HepG2 (cell line): ENCODE measurements around the gene KIF19. TPM values are rescaled to one million over a fixed set of nuclear protein-coding genes. Genes with fewer than 3 reads are reported as not detected.

Experiments
- ATAC-seq: fragments of 200-7000 bp; cut with Tn5 transposase; 3 replicates; pipeline ENCODE4 v1.9.1; 2020; ENCODE audit warnings: mild to moderate bottlenecking, moderate library complexity
- BruUV-seq: library from RNA; stranded (reverse); fragments of 400-500 nt; replicated peaks from 2 replicates; lab custom pipeline; 2021; lab: Mats Ljungman, UMichigan
- CTCF ChIA-PET: fragments of 300-600 bp; formaldehyde crosslinking; extraction: SDS; loops from one replicate; lab custom pipeline; 2021; ENCODE audit warnings: low total read pairs, inconsistent platforms, low intra/inter-chr PET ratio; lab: Yijun Ruan, JAX
- POLR2A ChIA-PET: fragments of 350-600 bp; sonication (Branson Sonifier 250); formaldehyde crosslinking; loops from one replicate; lab custom pipeline; 2020; ENCODE audit warnings: antibody characterized with exemption, inconsistent platforms; lab: Yijun Ruan, JAX
- DNase-seq: peaks from one replicate; pipeline ENCODE4 v3.0.0-alpha.2; 2015; ENCODE audit warnings: low spot score
- FAIRE-seq: peaks from 3 replicates; lab custom pipeline; 2011; peaks lifted over from hg19 to GRCh38; lab: Jason Lieb, UNC
- H2AFZ ChIP-seq: one replicate; pipeline ENCODE4 v1.6.1; 2011; ENCODE audit warnings: low read length, inconsistent platforms
- H3K27ac ChIP-seq: fragments of 300-600 bp; 3 replicates; pipeline ENCODE4 v1.8.0; 2011; ENCODE audit warnings: mixed run types, mild to moderate bottlenecking, mixed read lengths, low read length, inconsistent platforms; ENCODE audit not compliant: insufficient read depth; ENCODE audit errors: extremely low read length
- H3K27me3 ChIP-seq, 2 experiments: fragments of 200-600 bp in 1 of 2; 2 replicates in 1 of 2; 3 replicates in 1 of 2; pipeline versions ENCODE4 v1.6.0 to v1.8.0; 2011; ENCODE audit warnings: low read length in 2 of 2, mild to moderate bottlenecking in 2 of 2, moderate library complexity in 2 of 2, inconsistent platforms in 1 of 2; ENCODE audit not compliant: insufficient read depth in 2 of 2, control insufficient read depth in 1 of 2
- H3K36me3 ChIP-seq, 2 experiments: fragments of 200-600 bp in 1 of 2; replicated peaks in 1 of 2; 2 replicates in 1 of 2; 3 replicates in 1 of 2; pipeline versions ENCODE4 v1.5.1 to v1.8.0; 2011; ENCODE audit warnings: low read length in 2 of 2, inconsistent platforms in 1 of 2; ENCODE audit not compliant: insufficient read depth in 2 of 2, control insufficient read depth in 1 of 2
- H3K4me1 ChIP-seq: 2 replicates; pipeline ENCODE4 v1.5.1; 2012; ENCODE audit warnings: low read length, inconsistent platforms; ENCODE audit not compliant: insufficient read depth
- H3K4me2 ChIP-seq: 2 replicates; pipeline ENCODE4 v1.6.0; 2011; ENCODE audit warnings: low read depth, low read length, inconsistent platforms
- H3K4me3 ChIP-seq, 3 experiments: fragments of 200-600 bp in 1 of 3; sonication (generic), shearing (Covaris generic) in 1 of 3; replicated peaks in 1 of 3; 2 replicates each; pipeline ENCODE4 v1.5.1; 2011 to 2016; ENCODE audit warnings: low read length in 3 of 3, inconsistent platforms in 2 of 3, low read depth in 2 of 3, mild to moderate bottlenecking in 2 of 3, control low read depth in 1 of 3, mixed read lengths in 1 of 3; ENCODE audit not compliant: insufficient read depth in 1 of 3
- H3K79me2 ChIP-seq: one replicate; pipeline ENCODE4 v1.6.1; 2011; ENCODE audit warnings: low read length, inconsistent platforms; ENCODE audit not compliant: insufficient read depth
- H3K9ac ChIP-seq: 2 replicates; pipeline ENCODE4 v1.6.0; 2011; ENCODE audit warnings: mild to moderate bottlenecking, low read depth, low read length, inconsistent platforms; ENCODE audit not compliant: insufficient read depth
- H3K9me3 ChIP-seq: 2 replicates; pipeline ENCODE4 v1.5.1; 2012; ENCODE audit warnings: mild to moderate bottlenecking, low read length
- H4K20me1 ChIP-seq: 2 replicates; pipeline ENCODE4 v1.6.0; 2011; ENCODE audit warnings: inconsistent platforms, mild to moderate bottlenecking, low read length, moderate library complexity; ENCODE audit not compliant: insufficient read depth
- CREB1 ChIP-seq, 2 experiments: fragments of 450-650 bp in 1 of 2; IDR thresholded peaks; 2 replicates each; pipeline ENCODE4 v1.6.1; 2016 to 2017; ENCODE audit warnings: control low read depth in 1 of 2, mild to moderate bottlenecking in 1 of 2, missing compliant biosample characterization in 1 of 2, missing genetic modification characterization in 1 of 2
- E2F5 ChIP-seq: sonication (generic); formaldehyde crosslinking; conservative IDR thresholded peaks from 2 replicates; pipeline ENCODE4 v1.4.0; 2020; ENCODE audit warnings: missing genetic modification reagents
- ZC3H4 ChIP-seq: sonication (generic); formaldehyde crosslinking; IDR thresholded peaks from 2 replicates; pipeline ENCODE4 v1.4.0; 2020; ENCODE audit warnings: missing genetic modification reagents, borderline replicate concordance
- ZNF761 ChIP-seq: sonication (generic); formaldehyde crosslinking; conservative IDR thresholded peaks from 2 replicates; pipeline ENCODE4 v1.4.0; 2020; ENCODE audit warnings: mild to moderate bottlenecking, missing genetic modification reagents
- WGBS: methylation state at CpG from one replicate; pipeline ENCODE4 v1.1.6; 2017; ENCODE audit warnings: low lambda C conversion rate; 5-methylcytosine and 5-hydroxymethylcytosine counted together
- in situ Hi-C: cut with HindIII; loops from 2 replicates; pipeline ENCODE4 v1.10.0; 2017; ENCODE audit warnings: low pct_unique_long_range_greater_than_20kb; ENCODE audit not compliant: extremely low pct_ligation_motif_present
- intact Hi-C: fragments of 100-400 bp; cut with micrococcal nuclease; formaldehyde crosslinking; loops from one replicate; pipeline ENCODE4 v1.10.0; 2022; ENCODE audit not compliant: unreplicated experiment
- polyA plus RNA-seq, 8 experiments: library from polyadenylated mRNA; depleted of rRNA in 3 of 8; stranded (reverse) in 7 of 8; unstranded in 1 of 8; fragments of >200 nt; fragmentation: Illumina TruSeq in 4 of 8; extraction: Trizol in 4 of 8; gene quantifications; 2 replicates each; pipeline versions ENCODE4 v1.2.1 to v1.2.3, GENCODE V29; 2011 to 2016; ENCODE audit warnings: low read depth in 4 of 8, missing spikeins in 1 of 8, mixed read lengths in 1 of 8; ENCODE audit not compliant: insufficient read depth in 1 of 8
- total RNA-seq, 5 experiments: library from RNA; depleted of rRNA; stranded (reverse); fragments of >200 nt; fragmentation: Illumina TruSeq; extraction: Trizol; gene quantifications; 2 replicates each; pipeline ENCODE4 v1.2.3, GENCODE V29; 2016; ENCODE audit warnings: low read depth in 1 of 5

KIF19 gene
- total and polyA plus RNA-seq, 2 of the 13 experiments (the other 11 are each of a cell fraction or from before 2014, with no cell fraction given), result not detected

GRCh38 chr17:74362810-74363498 lies 36.9 kb downstream of the KIF19 start (continued):
- TF ChIP-seq ZC3H4 (no peak), E2F5 (no peak)

- Histone ChIP-seq H3K4me3 (no peak within 1 kb of the TSS), H3K27me3 (peaks cover 3 to 53% of the 10 kb centered on the region in 2 experiments; a peak in 4 of 5 replicates), H3K27ac (no peak within 1 kb of the TSS), H3K79me2 (no peaks in the 10 kb centered on the region), H3K4me2 (no peak within 1 kb of the TSS), H4K20me1 (no peaks in the 10 kb centered on the region), H3K9ac (no peak within 1 kb of the TSS), H2AFZ (no peak within 1 kb of the TSS), H3K4me1 (no peaks in the 10 kb centered on the region), H3K36me3 (no peaks in the 10 kb centered on the region), H3K9me3 (no peaks in the 10 kb centered on the region)
- no TSS peak for BruUV-seq
- TF ChIP-seq ZNF761 (CRISPR knock-in tag) (no peak), CREB1 (IDR thresholded peaks at IDR 0.05) (peak; percentile 57; the same call in 1 of the 2 replicates), CREB1 (CRISPR knock-in tag; IDR thresholded peaks at IDR 0.05) (no peak)
- intact Hi-C loops, result loop anchor here (5.0 kb wide), 1 partner anchor 165 kb away; the partner anchor contains the start of gene CD300LB
- in situ Hi-C loops, result no loop called here
- ATAC-seq, result no peak
- CTCF ChIA-PET, result interaction anchor here (1.3 to 3.8 kb wide), 2 partner anchors 12 to 126 kb away, joined by 4 to 29 read pairs; no protein-coding TSS in a partner anchor
- POLR2A ChIA-PET, result interaction anchor here (1.9 kb wide), 1 partner anchor 86 kb away, joined by 6 read pairs; no protein-coding TSS in a partner anchor
- FAIRE-seq, result no peak
- DNase-seq, result no peak
- WGBS, result 20% methylated on average over 3 of the region's 5 CpGs
Observed at GRCh38 chr17:74367206-74367605, 41.2 kb downstream of the KIF19 start, which contains the start of gene GPR142. Gene GPR142 (plus strand): TSS chr17:74367506. CDS start chr17:74369541, 2,035 bp downstream.
